ENCODE data around the gene MEGF8.

DNA sequence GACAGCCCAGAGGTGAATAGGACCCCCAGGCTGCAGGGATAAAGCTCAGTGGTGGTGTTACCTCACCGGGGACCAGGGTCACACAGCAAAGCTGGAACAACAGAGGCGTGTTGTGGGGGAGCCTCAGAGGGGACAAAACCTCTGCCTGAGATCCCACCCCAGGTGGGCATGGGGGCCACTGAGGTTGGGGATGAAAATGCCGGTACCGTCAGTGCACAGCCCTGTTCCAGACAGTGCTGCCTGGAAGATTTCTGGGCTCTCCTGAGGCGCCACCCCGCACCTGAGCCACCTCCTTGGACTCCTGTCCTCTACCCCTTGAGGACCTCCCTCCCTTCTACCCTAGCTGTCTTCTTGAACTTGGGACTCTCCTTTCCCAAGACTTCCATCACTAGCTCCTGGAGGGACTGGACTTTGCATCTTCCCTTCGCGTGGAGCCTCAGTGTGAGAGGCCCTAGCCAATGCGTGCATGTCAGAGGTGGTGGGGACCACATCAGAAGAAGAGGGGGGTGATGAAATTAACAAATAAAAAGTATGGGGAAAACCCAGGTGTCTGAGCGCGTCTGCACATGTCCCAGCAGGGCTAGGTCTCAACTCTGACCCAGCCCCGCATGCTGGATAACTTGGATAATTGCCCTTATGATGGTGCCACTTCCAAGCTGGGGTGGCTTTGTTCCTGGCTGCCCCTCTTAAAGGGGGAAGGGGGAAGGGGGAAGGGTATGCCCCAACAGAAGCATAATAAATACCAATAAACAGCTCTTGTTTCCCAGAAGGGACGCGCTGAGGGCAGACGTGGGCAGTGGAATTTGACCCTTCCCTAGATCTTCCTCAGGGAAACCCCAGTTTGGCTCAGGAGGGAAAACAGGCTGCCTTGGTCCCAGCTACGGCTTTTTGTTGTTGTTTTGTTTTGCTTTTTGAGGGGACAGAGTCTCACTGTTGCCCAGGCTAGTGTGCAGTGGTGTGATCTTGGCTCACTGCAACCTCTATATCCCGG lies 53.1 kb downstream of the MEGF8 start:
- TF ChIP-seq, protein P1, sequence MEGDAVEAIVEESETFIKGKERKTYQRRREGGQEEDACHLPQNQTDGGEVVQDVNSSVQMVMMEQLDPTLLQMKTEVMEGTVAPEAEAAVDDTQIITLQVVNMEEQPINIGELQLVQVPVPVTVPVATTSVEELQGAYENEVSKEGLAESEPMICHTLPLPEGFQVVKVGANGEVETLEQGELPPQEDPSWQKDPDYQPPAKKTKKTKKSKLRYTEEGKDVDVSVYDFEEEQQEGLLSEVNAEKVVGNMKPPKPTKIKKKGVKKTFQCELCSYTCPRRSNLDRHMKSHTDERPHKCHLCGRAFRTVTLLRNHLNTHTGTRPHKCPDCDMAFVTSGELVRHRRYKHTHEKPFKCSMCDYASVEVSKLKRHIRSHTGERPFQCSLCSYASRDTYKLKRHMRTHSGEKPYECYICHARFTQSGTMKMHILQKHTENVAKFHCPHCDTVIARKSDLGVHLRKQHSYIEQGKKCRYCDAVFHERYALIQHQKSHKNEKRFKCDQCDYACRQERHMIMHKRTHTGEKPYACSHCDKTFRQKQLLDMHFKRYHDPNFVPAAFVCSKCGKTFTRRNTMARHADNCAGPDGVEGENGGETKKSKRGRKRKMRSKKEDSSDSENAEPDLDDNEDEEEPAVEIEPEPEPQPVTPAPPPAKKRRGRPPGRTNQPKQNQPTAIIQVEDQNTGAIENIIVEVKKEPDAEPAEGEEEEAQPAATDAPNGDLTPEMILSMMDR (IDR thresholded peaks at IDR 0.05; ENCODE audit: insufficient read depth, low read length): no peak
- TF ChIP-seq POLR2AphosphoS5 (IDR thresholded peaks at IDR 0.05; ENCODE audit: low read depth): no peak
- TF ChIP-seq, protein P2, sequence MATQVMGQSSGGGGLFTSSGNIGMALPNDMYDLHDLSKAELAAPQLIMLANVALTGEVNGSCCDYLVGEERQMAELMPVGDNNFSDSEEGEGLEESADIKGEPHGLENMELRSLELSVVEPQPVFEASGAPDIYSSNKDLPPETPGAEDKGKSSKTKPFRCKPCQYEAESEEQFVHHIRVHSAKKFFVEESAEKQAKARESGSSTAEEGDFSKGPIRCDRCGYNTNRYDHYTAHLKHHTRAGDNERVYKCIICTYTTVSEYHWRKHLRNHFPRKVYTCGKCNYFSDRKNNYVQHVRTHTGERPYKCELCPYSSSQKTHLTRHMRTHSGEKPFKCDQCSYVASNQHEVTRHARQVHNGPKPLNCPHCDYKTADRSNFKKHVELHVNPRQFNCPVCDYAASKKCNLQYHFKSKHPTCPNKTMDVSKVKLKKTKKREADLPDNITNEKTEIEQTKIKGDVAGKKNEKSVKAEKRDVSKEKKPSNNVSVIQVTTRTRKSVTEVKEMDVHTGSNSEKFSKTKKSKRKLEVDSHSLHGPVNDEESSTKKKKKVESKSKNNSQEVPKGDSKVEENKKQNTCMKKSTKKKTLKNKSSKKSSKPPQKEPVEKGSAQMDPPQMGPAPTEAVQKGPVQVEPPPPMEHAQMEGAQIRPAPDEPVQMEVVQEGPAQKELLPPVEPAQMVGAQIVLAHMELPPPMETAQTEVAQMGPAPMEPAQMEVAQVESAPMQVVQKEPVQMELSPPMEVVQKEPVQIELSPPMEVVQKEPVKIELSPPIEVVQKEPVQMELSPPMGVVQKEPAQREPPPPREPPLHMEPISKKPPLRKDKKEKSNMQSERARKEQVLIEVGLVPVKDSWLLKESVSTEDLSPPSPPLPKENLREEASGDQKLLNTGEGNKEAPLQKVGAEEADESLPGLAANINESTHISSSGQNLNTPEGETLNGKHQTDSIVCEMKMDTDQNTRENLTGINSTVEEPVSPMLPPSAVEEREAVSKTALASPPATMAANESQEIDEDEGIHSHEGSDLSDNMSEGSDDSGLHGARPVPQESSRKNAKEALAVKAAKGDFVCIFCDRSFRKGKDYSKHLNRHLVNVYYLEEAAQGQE (IDR thresholded peaks at IDR 0.05; ENCODE audit: insufficient replicate concordance, low read depth): no peak

All from HL-60 (cell line).